GM10266 (cell line): ENCODE results near the gene PLSCR4.

ENCODE experiments used
- DNase-seq: peaks from one replicate; pipeline ENCODE4 v3.0.0; 2012; ENCODE audit errors: extremely low spot score
- CTCF ChIP-seq: IDR thresholded peaks from 2 replicates; pipeline ENCODE4 v1.5.1; 2012; ENCODE audit warnings: mild to moderate bottlenecking, low read depth; ENCODE audit not compliant: control insufficient read depth, insufficient read depth; ENCODE audit errors: missing control alignments

The PLSCR4 gene

GRCh38 chr3:146275476-146275875 is 24.6 kb upstream of the PLSCR4 start:
- TF ChIP-seq CTCF = no peak

GRCh38 chr3:146274833-146275232 is 23.9 kb upstream of the PLSCR4 start:
- DNase-seq = no peak
- TF ChIP-seq CTCF = no peak

More at GRCh38 chr3:146275476-146275875, 24.6 kb upstream of the PLSCR4 start:
- no peak for DNase-seq

- TF ChIP-seq CTCF = no peak
- DNase-seq = no peak
These were observed 23.0 kb upstream of the PLSCR4 start for GRCh38 chr3:146273721-146274407.

GRCh38 chr3:146271180-146271579 is 20.3 kb upstream of the PLSCR4 start:
- no peak for TF ChIP-seq CTCF
- DNase-seq = no peak

- no peak for TF ChIP-seq CTCF
- DNase-seq = no peak
These were observed 18.4 kb upstream of the PLSCR4 start for GRCh38 chr3:146269271-146269670.

- no peak for DNase-seq
- no peak for TF ChIP-seq CTCF
These were observed 17.8 kb upstream of the PLSCR4 start for GRCh38 chr3:146268535-146269219.

GRCh38 chr3:146265720-146266119 is 14.8 kb upstream of the PLSCR4 start:
- DNase-seq = no peak
- no peak for TF ChIP-seq CTCF
